RWPE2 (cell line): ENCODE results near the gene SVEP1.

ENCODE experiments used
- ATAC-seq: fragments of 200-7000 bp; cut with Tn5 transposase; 3 replicates; pipeline ENCODE4 v1.9.1; 2021; ENCODE audit warnings: low read depth
- DNase-seq: peaks from one replicate; pipeline ENCODE4 v3.0.0-alpha.2; 2020; ENCODE audit warnings: low spot score
- H3K27ac ChIP-seq: fragments of 450-650 bp; 2 replicates; pipeline ENCODE4 v1.5.1; 2017; ENCODE audit warnings: mild to moderate bottlenecking; ENCODE audit not compliant: poor library complexity, severe bottlenecking
- H3K27me3 ChIP-seq: fragments of 250-450 bp; sonication (Bioruptor Pico); 2 replicates; pipeline ENCODE4 v1.5.1; 2021; ENCODE audit warnings: mild to moderate bottlenecking, moderate library complexity; ENCODE audit not compliant: insufficient read depth, poor library complexity, severe bottlenecking
- H3K36me3 ChIP-seq: fragments of 250-450 bp; sonication (Bioruptor Pico); 2 replicates; pipeline ENCODE4 v1.5.1; 2020; ENCODE audit warnings: low read depth, mild to moderate bottlenecking, moderate library complexity
- H3K4me1 ChIP-seq: fragments of 250-450 bp; sonication (Bioruptor Pico); 2 replicates; pipeline ENCODE4 v1.5.1; 2021; ENCODE audit warnings: mild to moderate bottlenecking, moderate library complexity; ENCODE audit not compliant: insufficient read depth, poor library complexity, severe bottlenecking
- H3K4me3 ChIP-seq: fragments of 250-450 bp; sonication (Bioruptor Pico); 2 replicates; pipeline ENCODE4 v1.5.1; 2021; ENCODE audit warnings: mild to moderate bottlenecking, moderate library complexity; ENCODE audit not compliant: severe bottlenecking
- H3K9me3 ChIP-seq: fragments of 250-450 bp; sonication (Bioruptor Pico); 2 replicates; pipeline ENCODE4 v1.5.1; 2021; ENCODE audit warnings: mild to moderate bottlenecking, moderate library complexity; ENCODE audit not compliant: severe bottlenecking
- TF ChIP-seq, protein P1 (sequence below): fragments of 450-650 bp; IDR thresholded peaks from one replicate; pipeline ENCODE4 v1.5.1; 2017; ENCODE audit warnings: mild to moderate bottlenecking, moderate library complexity; ENCODE audit not compliant: poor library complexity, severe bottlenecking

Gene SVEP1

GRCh38 chr9:110452227-110452801, 127.2 kb downstream of the SVEP1 start:
- no peak overlapping the region for H3K4me3 ChIP-seq
- TF ChIP-seq, protein P1, sequence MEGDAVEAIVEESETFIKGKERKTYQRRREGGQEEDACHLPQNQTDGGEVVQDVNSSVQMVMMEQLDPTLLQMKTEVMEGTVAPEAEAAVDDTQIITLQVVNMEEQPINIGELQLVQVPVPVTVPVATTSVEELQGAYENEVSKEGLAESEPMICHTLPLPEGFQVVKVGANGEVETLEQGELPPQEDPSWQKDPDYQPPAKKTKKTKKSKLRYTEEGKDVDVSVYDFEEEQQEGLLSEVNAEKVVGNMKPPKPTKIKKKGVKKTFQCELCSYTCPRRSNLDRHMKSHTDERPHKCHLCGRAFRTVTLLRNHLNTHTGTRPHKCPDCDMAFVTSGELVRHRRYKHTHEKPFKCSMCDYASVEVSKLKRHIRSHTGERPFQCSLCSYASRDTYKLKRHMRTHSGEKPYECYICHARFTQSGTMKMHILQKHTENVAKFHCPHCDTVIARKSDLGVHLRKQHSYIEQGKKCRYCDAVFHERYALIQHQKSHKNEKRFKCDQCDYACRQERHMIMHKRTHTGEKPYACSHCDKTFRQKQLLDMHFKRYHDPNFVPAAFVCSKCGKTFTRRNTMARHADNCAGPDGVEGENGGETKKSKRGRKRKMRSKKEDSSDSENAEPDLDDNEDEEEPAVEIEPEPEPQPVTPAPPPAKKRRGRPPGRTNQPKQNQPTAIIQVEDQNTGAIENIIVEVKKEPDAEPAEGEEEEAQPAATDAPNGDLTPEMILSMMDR = peak; percentile 73
- no peak for DNase-seq
- H3K27me3 ChIP-seq = no peaks in the 10 kb centered on the region
- no peaks in the 10 kb centered on the region for H3K4me1 ChIP-seq
- no peak overlapping the region for H3K27ac ChIP-seq
- H3K9me3 ChIP-seq = no peaks in the 10 kb centered on the region
- H3K36me3 ChIP-seq = no peaks in the 10 kb centered on the region
- no peak for ATAC-seq

DNA sequence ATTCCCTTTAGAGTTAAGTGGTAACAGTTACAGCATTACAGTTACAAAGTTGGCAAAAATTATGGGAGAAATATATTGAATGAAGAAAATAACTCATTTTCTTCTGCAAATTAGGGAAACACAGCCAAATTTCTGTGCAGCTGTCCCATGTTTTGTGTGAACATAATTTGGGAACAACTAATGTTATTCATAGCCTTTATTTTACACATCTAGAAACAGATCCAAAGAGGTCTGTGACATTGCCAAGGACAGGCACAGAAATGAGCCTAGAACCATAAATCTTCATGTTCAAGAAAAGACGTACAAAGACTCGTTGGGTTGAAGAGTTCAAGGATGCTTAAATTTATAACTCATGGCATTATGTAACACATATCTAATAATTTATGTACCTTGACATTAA, 127.8 kb downstream of the SVEP1 start:
- peaks cover under 1% of the 10 kb centered on the region for H3K9me3 ChIP-seq
- no peaks in the 10 kb centered on the region for H3K4me1 ChIP-seq
- no peaks in the 10 kb centered on the region for H3K27me3 ChIP-seq
- DNase-seq (no peak), ATAC-seq (no peak)
- TF ChIP-seq, protein P1 = no peak
- H3K4me3 ChIP-seq = no peak overlapping the region
- H3K27ac ChIP-seq = no peak overlapping the region
- H3K36me3 ChIP-seq = no peaks in the 10 kb centered on the region

- no peak overlapping the region for H3K27ac ChIP-seq
- H3K4me3 ChIP-seq = no peak overlapping the region
- peaks cover 2% of the 10 kb centered on the region for H3K9me3 ChIP-seq
- DNase-seq (no peak), ATAC-seq (no peak)
- H3K27me3 ChIP-seq = no peaks in the 10 kb centered on the region
- H3K4me1 ChIP-seq = peaks cover 16% of the 10 kb centered on the region
- H3K36me3 ChIP-seq = no peaks in the 10 kb centered on the region
- TF ChIP-seq, protein P1 = no peak
Observed at GRCh38 chr9:110447476-110447875, 132.1 kb downstream of the SVEP1 start.

DNA sequence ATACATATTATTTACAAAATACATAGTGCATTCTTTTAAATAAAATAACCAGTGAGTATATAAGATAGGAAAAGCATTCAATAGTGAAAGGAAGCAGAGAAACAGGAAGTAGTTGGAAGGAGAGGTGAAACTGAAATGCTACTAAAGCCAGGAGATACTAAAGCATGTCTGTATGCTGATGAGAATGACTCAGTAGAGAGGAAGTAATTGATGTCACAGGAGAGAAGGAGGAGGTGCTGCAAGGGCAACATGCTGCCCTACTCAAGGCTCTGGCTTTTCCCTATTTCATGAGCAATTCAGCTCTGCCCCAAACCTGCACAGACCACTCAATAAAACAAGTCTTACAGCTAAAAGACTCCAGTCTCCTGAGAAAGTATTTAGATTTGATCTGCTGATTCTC, 133.4 kb downstream of the SVEP1 start:
- no peaks in the 10 kb centered on the region for H3K36me3 ChIP-seq
- H3K4me3 ChIP-seq = no peak overlapping the region
- no peaks in the 10 kb centered on the region for H3K27me3 ChIP-seq
- ATAC-seq (no peak), DNase-seq (no peak)
- H3K27ac ChIP-seq = no peak overlapping the region
- TF ChIP-seq, protein P1 = no peak
- H3K9me3 ChIP-seq = peaks cover 2% of the 10 kb centered on the region
- peaks cover 16% of the 10 kb centered on the region for H3K4me1 ChIP-seq

DNA sequence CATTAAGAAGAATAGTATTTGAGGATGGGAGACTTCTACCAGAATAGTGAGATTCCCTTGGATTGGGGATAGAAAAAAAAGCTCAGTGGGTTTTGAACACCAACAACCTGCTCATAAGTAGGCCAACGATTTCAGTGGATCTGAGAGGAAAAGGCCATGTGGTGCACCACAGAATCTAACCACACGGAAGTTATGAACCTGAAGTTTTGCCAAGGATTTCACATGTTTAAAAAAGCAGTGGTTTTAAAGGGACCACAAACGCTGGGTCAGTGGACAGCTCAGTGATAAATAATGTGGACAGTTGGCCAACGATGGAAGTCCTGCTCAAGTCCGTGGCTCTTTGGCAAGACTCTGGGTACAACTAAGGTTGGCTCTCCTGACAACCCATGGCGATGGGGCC, 134.6 kb downstream of the SVEP1 start:
- Histone ChIP-seq H3K4me1 (peaks cover 19% of the 10 kb centered on the region), H3K36me3 (no peaks in the 10 kb centered on the region), H3K27ac (peak overlapping the region; percentile 77), H3K4me3 (no peak overlapping the region), H3K27me3 (no peaks in the 10 kb centered on the region), H3K9me3 (peaks cover 2% of the 10 kb centered on the region)
- ATAC-seq (no peak), DNase-seq (no peak)
- TF ChIP-seq, protein P1 = no peak
